Measurements from ENCODE around the gene BUB3. TPM values are rescaled to one million over a fixed set of nuclear protein-coding genes. Genes with fewer than 3 reads are reported as not detected.

BUB3 gene
- total RNA-seq, 4 donors from 2014 or later: 67.9 to 90.1 (median 78.8) TPM

- Histone ChIP-seq H3K4me1 (peaks cover 37 to 69% (median 55%) of the 10 kb centered on the region in 4 donors), H3K27ac (replicated peaks in 1 of 4) (no peak overlapping the region), H3K9me3 (no peaks in the 10 kb centered on the region), H3K27me3 (peaks cover 6 to 94% (median 82%) of the 10 kb centered on the region in 4 donors), H3K36me3 (no peaks in the 10 kb centered on the region), H3K4me3 (peak overlapping the region; percentile 40 to 56 (median 42))
- 9% methylated on average over 11 of the region's 12 CpGs for WGBS
- TF ChIP-seq CTCF (IDR thresholded peaks at IDR 0.05): no peak
- TF ChIP-seq EP300 (IDR thresholded peaks at IDR 0.05): no peak
- TF ChIP-seq POLR2AphosphoS5 (IDR thresholded peaks at IDR 0.05): no peak
- TF ChIP-seq POLR2A (IDR thresholded peaks at IDR 0.05; ENCODE audit: low read depth): no peak
- intact Hi-C loops (cut with DNase I): no loop called here
- DNase-seq (ENCODE audit: extremely low spot score): no peak
Measured at GRCh38 chr10:123149162-123149567, 5.0 kb upstream of the BUB3 start.

GRCh38 chr10:123149568-123150270 lies 4.5 kb upstream of the BUB3 start:
- Histone ChIP-seq H3K4me3 (peak overlapping the region; percentile 40 to 56 (median 42)), H3K4me1 (peaks cover 37 to 70% (median 55%) of the 10 kb centered on the region in 4 donors), H3K9me3 (no peaks in the 10 kb centered on the region), H3K36me3 (no peaks in the 10 kb centered on the region), H3K27me3 (peaks cover 6 to 88% (median 77%) of the 10 kb centered on the region in 4 donors), H3K27ac (replicated peaks in 1 of 4) (no peak overlapping the region)
- TF ChIP-seq POLR2A (IDR thresholded peaks at IDR 0.05; ENCODE audit: low read depth) (no peak), EP300 (IDR thresholded peaks at IDR 0.05) (no peak), CTCF (IDR thresholded peaks at IDR 0.05) (no peak), POLR2AphosphoS5 (IDR thresholded peaks at IDR 0.05) (no peak)
- no peak for DNase-seq (ENCODE audit: extremely low spot score)
- 6% methylated on average over 36 of the region's 76 CpGs for WGBS
- intact Hi-C loops (cut with DNase I): loop anchor here (10.0 kb wide), 1 partner anchor 195 kb away; the partner anchor contains the start of gene C10orf88

- TF ChIP-seq CTCF (IDR thresholded peaks at IDR 0.05) (no peak), EP300 (IDR thresholded peaks at IDR 0.05) (no peak), POLR2AphosphoS5 (IDR thresholded peaks at IDR 0.05) (no peak), POLR2A (IDR thresholded peaks at IDR 0.05; ENCODE audit: low read depth) (no peak)
- WGBS: 9% methylated on average over 28 of the region's 34 CpGs
- DNase-seq (ENCODE audit: extremely low spot score): no peak
- no peak overlapping the region for H3K27ac ChIP-seq (replicated peaks in 1 of 4)
- peaks cover 6 to 81% (median 70%) of the 10 kb centered on the region in 4 donors for H3K27me3 ChIP-seq
- intact Hi-C loops (cut with DNase I): loop anchor here (10.0 kb wide), 1 partner anchor 196 kb away; the partner anchor contains the start of gene C10orf88
- H3K36me3 ChIP-seq: no peaks in the 10 kb centered on the region
- H3K4me1 ChIP-seq: peaks cover 43 to 70% (median 59%) of the 10 kb centered on the region in 4 donors
- H3K9me3 ChIP-seq: no peaks in the 10 kb centered on the region
- peak overlapping the region; percentile 40 to 56 (median 42) for H3K4me3 ChIP-seq
Measured at GRCh38 chr10:123150271-123150985, 3.8 kb upstream of the BUB3 start.

- H3K27ac ChIP-seq (replicated peaks in 1 of 4): no peak overlapping the region
- peaks cover 43 to 70% (median 61%) of the 10 kb centered on the region in 4 donors for H3K4me1 ChIP-seq
- TF ChIP-seq CTCF (IDR thresholded peaks at IDR 0.05): no peak
- TF ChIP-seq POLR2A (IDR thresholded peaks at IDR 0.05; ENCODE audit: low read depth): no peak
- TF ChIP-seq EP300 (IDR thresholded peaks at IDR 0.05): no peak
- TF ChIP-seq POLR2AphosphoS5 (IDR thresholded peaks at IDR 0.05): no peak
- no peaks in the 10 kb centered on the region for H3K9me3 ChIP-seq
- peaks cover 0 to 1% (median under 1%) of the 10 kb centered on the region in 4 donors for H3K36me3 ChIP-seq
- DNase-seq (ENCODE audit: extremely low spot score): peak; percentile 90
- H3K27me3 ChIP-seq: peaks cover 6 to 74% (median 62%) of the 10 kb centered on the region in 4 donors
- 10% methylated on average over 19 of the region's 56 CpGs for WGBS
- peak overlapping the region; percentile 4 to 43 (median 30) for H3K4me3 ChIP-seq
- intact Hi-C loops (cut with DNase I): loop anchor here (10.0 kb wide), 1 partner anchor 196 kb away; the partner anchor contains the start of gene C10orf88
Measured at GRCh38 chr10:123150986-123151736, 3.0 kb upstream of the BUB3 start.
